ENCODE results near the gene POC1A. TPM values are rescaled to one million over a fixed set of nuclear protein-coding genes. Genes with fewer than 3 reads are reported as not detected.

The POC1A gene
- total and polyA plus RNA-seq, 4 experiments from 2014 or later, result 0.36 to 2.4 (median 1.0) TPM

DNA sequence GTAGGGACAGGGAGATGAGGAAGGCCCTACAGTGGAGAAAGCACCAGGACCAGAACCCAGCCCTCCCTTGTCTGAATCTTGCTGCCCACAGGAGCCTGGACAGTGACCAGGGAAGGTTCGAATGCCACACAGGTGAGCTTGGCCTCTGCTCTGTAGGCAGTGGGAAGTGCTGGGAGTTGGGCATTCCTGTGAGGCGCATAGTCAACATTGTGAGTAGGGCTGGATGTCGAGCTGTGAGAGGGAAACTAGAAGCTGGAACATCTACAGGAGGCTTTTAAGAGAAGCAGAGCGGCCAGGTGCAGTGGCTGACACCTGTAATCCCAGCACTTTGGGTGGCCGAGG is 23.4 kb upstream of the POC1A start:
- DNase-seq, result no peak
- ChIA-PET CTCF (ENCODE audit: partially characterized antibody) (no interaction called here), POLR2A (ENCODE audit: partially characterized antibody) (no interaction called here)
- Mint-ChIP-seq H3K36me3 (no peaks in the 10 kb centered on the region), H3K9me3 (no peaks in the 10 kb centered on the region), H3K27ac (no peak overlapping the region), H3K4me1 (peaks cover 2 to 20% (median 9%) of the 10 kb centered on the region in 4 donors), H3K4me3 (no peak overlapping the region), H3K27me3 (no peaks in the 10 kb centered on the region)
- no peaks in the 10 kb centered on the region for H3K9me3 ChIP-seq (ENCODE audit: control insufficient read depth in 1 of 2, low read length in 2 of 2)
- H3K36me3 ChIP-seq (ENCODE audit: insufficient read depth, low read length), result no peaks in the 10 kb centered on the region
- no peaks in the 10 kb centered on the region for H3K27me3 ChIP-seq (ENCODE audit: insufficient read depth, low read length)
- H3K4me3 ChIP-seq (ENCODE audit: low read length in 2 of 2), result no peak overlapping the region
- intact Hi-C loops (cut with micrococcal nuclease), result no loop called here
- H3K27ac ChIP-seq (ENCODE audit: low read depth, low read length), result no peak overlapping the region
- H3K4me1 ChIP-seq (ENCODE audit: insufficient read depth, low read length), result peaks cover 12% of the 10 kb centered on the region

DNA sequence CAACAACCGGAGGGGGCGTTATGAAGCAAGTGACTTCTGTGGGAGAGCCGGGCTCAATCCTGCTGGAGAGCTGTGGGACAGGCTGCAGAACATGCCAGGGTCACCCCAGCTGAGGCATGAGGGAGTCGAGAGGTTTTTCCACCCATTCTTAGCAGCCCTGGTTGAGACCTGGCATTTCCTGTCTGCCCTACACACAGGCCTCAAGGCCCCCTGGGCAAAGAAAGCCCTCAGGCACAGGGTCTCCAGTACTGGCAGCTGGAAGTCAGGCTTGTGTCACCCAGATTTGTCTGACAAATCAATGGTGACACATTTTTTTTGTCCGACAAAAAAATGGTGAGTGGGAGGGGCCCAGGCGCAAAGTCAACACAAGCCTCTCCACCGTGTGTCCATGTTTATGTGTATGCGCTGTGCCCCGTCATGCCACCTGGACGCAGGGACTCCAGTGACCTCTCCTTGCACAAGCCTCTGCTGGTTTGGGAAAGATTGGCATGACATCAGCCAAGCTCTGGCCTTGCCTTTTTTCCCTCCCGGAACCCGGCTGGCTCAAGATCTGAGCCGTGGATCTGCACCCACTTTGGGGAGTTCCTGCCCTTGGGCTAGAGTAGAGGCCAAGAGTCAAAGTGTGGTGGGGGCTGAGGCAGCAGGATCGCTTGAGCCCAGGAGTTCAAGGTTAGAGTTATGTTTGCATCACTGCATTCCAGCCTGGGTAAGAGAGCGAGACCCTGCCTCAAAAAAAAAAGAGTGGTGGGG is 22.9 kb upstream of the POC1A start:
- Histone ChIP-seq H3K27ac (ENCODE audit: low read depth, low read length) (no peak overlapping the region), H3K36me3 (ENCODE audit: insufficient read depth, low read length) (no peaks in the 10 kb centered on the region), H3K27me3 (ENCODE audit: insufficient read depth, low read length) (no peaks in the 10 kb centered on the region), H3K4me1 (ENCODE audit: insufficient read depth, low read length) (peaks cover 7% of the 10 kb centered on the region), H3K4me3 (ENCODE audit: low read length in 2 of 2) (no peak overlapping the region), H3K9me3 (ENCODE audit: control insufficient read depth in 1 of 2, low read length in 2 of 2) (no peaks in the 10 kb centered on the region)
- Mint-ChIP-seq H3K9me3 (no peaks in the 10 kb centered on the region), H3K36me3 (no peaks in the 10 kb centered on the region), H3K4me1 (peaks cover 0 to 14% (median 3%) of the 10 kb centered on the region in 4 donors), H3K4me3 (no peak overlapping the region), H3K27me3 (no peaks in the 10 kb centered on the region), H3K27ac (no peak overlapping the region)
- intact Hi-C loops (cut with micrococcal nuclease), result no loop called here
- no peak for DNase-seq
- POLR2A ChIA-PET (ENCODE audit: partially characterized antibody), result no interaction called here
- CTCF ChIA-PET (ENCODE audit: partially characterized antibody), result no interaction called here

DNA sequence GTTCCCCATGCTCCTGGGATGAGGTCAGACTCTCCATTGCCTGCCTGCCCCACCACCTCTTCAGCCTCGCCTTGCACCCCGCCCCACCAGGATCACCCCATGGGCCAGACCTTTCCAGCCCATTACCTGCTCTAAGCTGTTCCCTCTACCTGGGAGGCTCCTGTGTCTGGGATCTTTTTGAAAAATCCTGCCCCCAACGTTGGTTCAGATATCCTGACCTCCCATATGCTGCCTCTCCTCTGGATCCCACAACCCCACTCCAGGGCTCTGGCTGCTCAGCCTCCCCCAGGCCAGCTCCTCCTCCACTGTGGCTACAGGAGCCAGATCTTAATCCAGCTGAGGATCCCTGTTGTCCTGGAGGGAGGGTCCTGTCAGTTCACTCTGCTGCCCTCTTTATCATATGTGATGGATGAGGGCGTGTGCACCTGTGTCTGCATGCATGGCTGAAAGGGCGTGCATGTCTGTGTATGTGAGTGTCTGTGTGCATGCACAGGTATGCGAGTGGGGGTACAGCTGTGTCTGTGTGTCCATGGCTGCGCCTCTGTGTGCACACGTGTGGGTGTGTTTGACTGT is 22.0 kb upstream of the POC1A start:
- ChIA-PET POLR2A (ENCODE audit: partially characterized antibody) (no interaction called here), CTCF (ENCODE audit: partially characterized antibody) (no interaction called here)

DNA sequence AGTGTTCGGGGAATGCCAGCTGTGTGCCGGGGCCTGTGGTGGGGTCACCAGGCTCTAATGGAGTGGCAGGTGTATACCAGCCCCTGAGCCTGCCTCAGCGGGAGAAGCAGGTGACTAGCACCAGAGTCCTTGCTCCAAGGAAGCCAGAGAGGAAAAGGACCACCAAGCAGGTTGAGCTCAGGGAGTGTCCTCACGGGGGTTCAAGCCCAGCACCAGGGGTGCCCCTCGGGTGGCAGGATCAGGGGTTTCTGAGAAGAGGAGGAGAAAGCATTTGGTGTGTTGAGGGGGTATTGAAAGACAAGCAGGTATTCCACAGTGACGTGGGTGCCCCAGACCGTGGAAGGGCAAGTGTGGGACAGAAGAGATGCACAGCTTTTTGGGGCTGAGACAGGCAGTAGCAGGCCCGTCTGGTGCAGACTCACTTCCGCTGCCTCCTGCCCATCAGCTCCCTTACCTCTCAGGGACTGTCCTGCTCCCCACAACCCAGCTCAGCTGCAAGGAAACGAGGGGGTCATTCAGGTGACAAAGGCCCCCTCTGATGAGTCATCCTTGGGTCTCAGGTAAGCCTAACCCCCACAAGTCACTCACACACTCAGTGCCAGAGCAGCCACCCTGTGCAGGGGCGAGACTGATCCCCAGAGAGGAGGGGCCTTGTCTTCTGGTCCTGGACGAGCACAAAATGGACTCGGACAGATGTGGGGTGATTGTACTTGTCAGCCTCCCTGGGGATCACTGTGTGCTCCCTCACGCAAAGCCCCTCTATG is 21.4 kb upstream of the POC1A start:
- no peak for DNase-seq
- H3K27ac ChIP-seq (ENCODE audit: low read depth, low read length), result no peak overlapping the region
- Mint-ChIP-seq H3K4me1 (peaks cover 0 to 4% (median 2%) of the 10 kb centered on the region in 4 donors), H3K9me3 (no peaks in the 10 kb centered on the region), H3K27me3 (no peaks in the 10 kb centered on the region), H3K4me3 (no peak overlapping the region), H3K36me3 (no peaks in the 10 kb centered on the region), H3K27ac (peak overlapping the region in 2 of 7 donors; percentile 40 to 52)
- ChIA-PET POLR2A (ENCODE audit: partially characterized antibody) (no interaction called here), CTCF (ENCODE audit: partially characterized antibody) (no interaction called here)
- intact Hi-C loops (cut with micrococcal nuclease), result no loop called here
- H3K36me3 ChIP-seq (ENCODE audit: insufficient read depth, low read length), result no peaks in the 10 kb centered on the region
- no peak overlapping the region for H3K4me3 ChIP-seq (ENCODE audit: low read length in 2 of 2)
- no peaks in the 10 kb centered on the region for H3K9me3 ChIP-seq (ENCODE audit: control insufficient read depth in 1 of 2, low read length in 2 of 2)
- H3K4me1 ChIP-seq (ENCODE audit: insufficient read depth, low read length), result no peaks in the 10 kb centered on the region
- no peaks in the 10 kb centered on the region for H3K27me3 ChIP-seq (ENCODE audit: insufficient read depth, low read length)

More for the DNA sequence above, 22.0 kb upstream of the POC1A start:
- Histone ChIP-seq H3K4me1 (ENCODE audit: insufficient read depth, low read length) (no peaks in the 10 kb centered on the region), H3K27me3 (ENCODE audit: insufficient read depth, low read length) (no peaks in the 10 kb centered on the region), H3K27ac (ENCODE audit: low read depth, low read length) (no peak overlapping the region), H3K36me3 (ENCODE audit: insufficient read depth, low read length) (no peaks in the 10 kb centered on the region), H3K4me3 (ENCODE audit: low read length in 2 of 2) (no peak overlapping the region), H3K9me3 (ENCODE audit: control insufficient read depth in 1 of 2, low read length in 2 of 2) (no peaks in the 10 kb centered on the region)
- intact Hi-C loops (cut with micrococcal nuclease), result no loop called here
- H3K4me3 Mint-ChIP-seq, result no peak overlapping the region
- no peaks in the 10 kb centered on the region for H3K36me3 Mint-ChIP-seq
- H3K27me3 Mint-ChIP-seq, result no peaks in the 10 kb centered on the region
- H3K27ac Mint-ChIP-seq, result peak overlapping the region in 1 of 7 donors; percentile 18
- H3K4me1 Mint-ChIP-seq, result peaks cover 0 to 6% (median 2%) of the 10 kb centered on the region in 4 donors
- no peak for DNase-seq
- no peaks in the 10 kb centered on the region for H3K9me3 Mint-ChIP-seq

DNA sequence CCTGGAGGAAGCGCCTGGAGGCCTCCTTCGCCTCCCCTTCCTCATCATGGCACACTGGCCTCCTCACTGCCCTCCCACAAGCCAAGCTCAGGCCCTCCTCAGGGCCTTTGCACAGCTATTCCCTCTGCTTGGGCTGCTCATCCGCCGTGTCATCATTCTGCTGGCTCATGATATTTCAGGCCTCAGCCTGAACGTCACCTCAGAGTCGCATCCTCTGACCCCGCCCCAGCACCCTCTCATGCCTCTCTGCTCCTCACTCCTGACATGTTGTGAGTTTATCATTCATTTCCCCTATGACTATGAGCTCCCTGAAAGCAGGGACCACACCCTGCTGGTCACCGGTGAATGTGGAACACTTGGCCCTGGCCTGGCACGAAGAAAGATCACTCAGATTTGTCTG is 20.7 kb upstream of the POC1A start:
- no peaks in the 10 kb centered on the region for H3K27me3 Mint-ChIP-seq

DNA sequence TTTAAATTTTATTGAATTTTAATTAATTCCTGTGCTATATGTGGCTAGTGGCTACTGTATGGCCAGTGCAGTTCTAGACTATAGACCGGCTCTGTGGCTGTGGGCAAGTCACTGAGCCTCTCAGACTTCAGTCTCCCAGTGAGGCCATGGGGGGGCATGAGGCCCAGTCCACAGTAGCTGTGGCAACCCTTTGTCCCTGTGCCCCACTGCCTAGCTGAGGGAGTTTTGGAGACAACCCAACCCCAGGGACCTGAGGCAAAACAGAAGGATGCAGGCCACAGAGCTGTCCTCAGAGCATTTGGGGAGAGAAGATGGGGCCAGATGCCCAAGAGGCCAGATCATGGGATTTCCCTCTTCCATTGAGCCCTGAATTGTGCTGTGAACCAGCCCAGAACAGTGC is 18.9 kb upstream of the POC1A start:
- peaks cover 0 to 2% (median 0%) of the 10 kb centered on the region in 8 donors for H3K9me3 Mint-ChIP-seq
- H3K27me3 Mint-ChIP-seq, result peaks cover 0 to 2% of the 10 kb centered on the region in 2 donors
- POLR2A ChIA-PET (ENCODE audit: partially characterized antibody), result no interaction called here
- H3K36me3 Mint-ChIP-seq, result no peaks in the 10 kb centered on the region
- H3K27me3 ChIP-seq (ENCODE audit: insufficient read depth, low read length), result no peaks in the 10 kb centered on the region
- no peaks in the 10 kb centered on the region for H3K4me1 ChIP-seq (ENCODE audit: insufficient read depth, low read length)
- H3K27ac Mint-ChIP-seq, result peak overlapping the region in 2 of 7 donors; percentile 14 to 77
- H3K4me3 Mint-ChIP-seq, result no peak overlapping the region
- no peak overlapping the region for H3K4me3 ChIP-seq (ENCODE audit: low read length in 2 of 2)
- H3K4me1 Mint-ChIP-seq, result peaks cover 0 to 4% (median under 1%) of the 10 kb centered on the region in 4 donors
- CTCF ChIA-PET (ENCODE audit: partially characterized antibody), result no interaction called here
- no peak for DNase-seq
- intact Hi-C loops (cut with micrococcal nuclease), result no loop called here
- H3K36me3 ChIP-seq (ENCODE audit: insufficient read depth, low read length), result no peaks in the 10 kb centered on the region
- no peak overlapping the region for H3K27ac ChIP-seq (ENCODE audit: low read depth, low read length)
- no peaks in the 10 kb centered on the region for H3K9me3 ChIP-seq (ENCODE audit: control insufficient read depth in 1 of 2, low read length in 2 of 2)

More for the DNA sequence above, 20.7 kb upstream of the POC1A start:
- Histone ChIP-seq H3K4me3 (ENCODE audit: low read length in 2 of 2) (no peak overlapping the region), H3K27ac (ENCODE audit: low read depth, low read length) (no peak overlapping the region), H3K27me3 (ENCODE audit: insufficient read depth, low read length) (no peaks in the 10 kb centered on the region), H3K4me1 (ENCODE audit: insufficient read depth, low read length) (no peaks in the 10 kb centered on the region), H3K36me3 (ENCODE audit: insufficient read depth, low read length) (no peaks in the 10 kb centered on the region), H3K9me3 (ENCODE audit: control insufficient read depth in 1 of 2, low read length in 2 of 2) (no peaks in the 10 kb centered on the region)
- no peak for DNase-seq
- Mint-ChIP-seq H3K36me3 (no peaks in the 10 kb centered on the region), H3K27ac (peak overlapping the region in 1 of 7 donors; percentile 40), H3K4me3 (peak overlapping the region in 1 of 8 donors; percentile 33), H3K4me1 (peaks cover 0 to 4% (median under 1%) of the 10 kb centered on the region in 4 donors), H3K9me3 (no peaks in the 10 kb centered on the region)
- intact Hi-C loops (cut with micrococcal nuclease), result no loop called here
- ChIA-PET CTCF (ENCODE audit: partially characterized antibody) (no interaction called here), POLR2A (ENCODE audit: partially characterized antibody) (no interaction called here)

DNA sequence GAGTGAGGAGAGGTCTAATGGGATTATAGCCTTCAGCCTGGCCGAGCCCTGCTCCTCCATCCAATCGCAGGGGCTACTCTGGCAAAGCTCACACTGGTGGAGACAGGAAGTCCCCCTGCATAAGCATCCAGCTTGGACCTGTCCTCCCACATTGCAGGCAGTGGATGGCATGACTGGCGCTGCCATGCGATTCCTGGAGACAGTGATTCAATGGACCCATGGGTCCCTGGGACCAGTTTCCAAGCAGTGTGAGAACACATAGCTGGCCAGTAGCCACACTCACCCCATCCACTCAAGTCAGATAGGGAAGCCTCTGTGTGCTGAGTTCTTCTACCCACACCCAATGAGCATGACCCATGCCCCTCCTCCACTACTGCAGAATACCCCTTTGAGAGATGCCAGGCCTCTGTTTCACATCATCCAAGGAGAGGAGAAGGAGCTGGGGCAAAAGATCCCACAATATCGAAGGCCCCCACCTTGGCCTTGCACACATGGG is 18.1 kb upstream of the POC1A start:
- no peaks in the 10 kb centered on the region for H3K9me3 ChIP-seq (ENCODE audit: control insufficient read depth in 1 of 2, low read length in 2 of 2)
- no peak overlapping the region for H3K27ac Mint-ChIP-seq
- peaks cover 2% of the 10 kb centered on the region in 2 donors for H3K27me3 Mint-ChIP-seq
- no peaks in the 10 kb centered on the region for H3K4me1 ChIP-seq (ENCODE audit: insufficient read depth, low read length)
- DNase-seq, result no peak
- no peaks in the 10 kb centered on the region for H3K36me3 Mint-ChIP-seq
- no peak overlapping the region for H3K4me3 ChIP-seq (ENCODE audit: low read length in 2 of 2)
- no peaks in the 10 kb centered on the region for H3K36me3 ChIP-seq (ENCODE audit: insufficient read depth, low read length)
- peaks cover 0 to 4% (median under 1%) of the 10 kb centered on the region in 4 donors for H3K4me1 Mint-ChIP-seq
- POLR2A ChIA-PET (ENCODE audit: partially characterized antibody), result no interaction called here
- H3K4me3 Mint-ChIP-seq, result no peak overlapping the region
- intact Hi-C loops (cut with micrococcal nuclease), result no loop called here
- H3K9me3 Mint-ChIP-seq, result peaks cover 0 to 2% (median 0%) of the 10 kb centered on the region in 8 donors
- CTCF ChIA-PET (ENCODE audit: partially characterized antibody), result interaction anchor here (0.8 kb wide), 1 partner anchor 28 kb away, joined by 3 read pairs; no protein-coding TSS in a partner anchor
- no peaks in the 10 kb centered on the region for H3K27me3 ChIP-seq (ENCODE audit: insufficient read depth, low read length)
- H3K27ac ChIP-seq (ENCODE audit: low read depth, low read length), result no peak overlapping the region

Measured in CD4-positive, alpha-beta memory T cell (primary cell).